HG03521 (cell line): ENCODE data around the gene HECTD4.
"Not testable (repeated sequence)": the region's sequence is repeated elsewhere in the genome, so short reads cannot be mapped to it uniquely, and the experiment has no call there.

Experiments used
- ATAC-seq: cut with Tn5 transposase; IDR thresholded peaks from one replicate; pipeline ENCODE4 v1.9.1; 2021; ENCODE audit warnings: mild to moderate bottlenecking, moderate library complexity; ENCODE audit not compliant: unreplicated experiment

HECTD4 gene

DNA sequence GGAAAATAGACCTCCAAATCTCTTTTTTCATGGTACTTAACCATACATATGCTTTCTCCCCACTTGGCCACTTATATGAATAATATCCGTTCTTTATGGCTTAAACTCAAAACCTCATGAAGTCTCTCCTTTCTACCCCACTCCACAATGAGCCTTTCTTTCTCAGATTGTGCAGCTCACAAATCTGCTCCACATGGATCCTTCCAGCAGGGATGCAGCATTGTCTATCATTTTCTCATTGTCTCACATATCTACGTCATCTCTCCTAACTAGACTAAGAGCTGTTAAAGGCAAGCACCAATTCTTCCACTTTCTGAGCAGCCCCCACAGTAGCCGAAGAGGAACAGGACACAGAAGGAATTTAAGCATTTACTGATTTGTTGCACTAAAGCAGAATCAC, 106.4 kb downstream of the HECTD4 start:
- ATAC-seq = no peak

DNA sequence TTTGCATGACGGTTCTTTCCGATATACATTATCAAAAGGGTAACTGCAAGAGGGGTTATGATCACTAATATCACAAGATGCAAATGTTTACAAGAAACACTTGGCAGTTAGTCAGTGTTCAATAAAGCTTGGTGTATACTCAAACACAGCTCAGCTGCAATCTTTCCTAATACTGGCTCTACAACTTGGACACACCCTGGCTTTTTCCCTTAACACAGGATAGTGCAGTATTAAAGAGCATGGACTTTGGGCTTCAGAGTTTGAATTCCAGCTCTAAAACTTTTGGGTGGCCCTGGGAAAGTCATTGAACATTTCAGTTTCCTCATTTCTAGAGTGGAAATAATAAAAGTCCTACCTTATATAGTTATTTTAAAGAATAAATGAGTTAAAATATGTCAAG, 107.0 kb downstream of the HECTD4 start:
- ATAC-seq = no peak

DNA sequence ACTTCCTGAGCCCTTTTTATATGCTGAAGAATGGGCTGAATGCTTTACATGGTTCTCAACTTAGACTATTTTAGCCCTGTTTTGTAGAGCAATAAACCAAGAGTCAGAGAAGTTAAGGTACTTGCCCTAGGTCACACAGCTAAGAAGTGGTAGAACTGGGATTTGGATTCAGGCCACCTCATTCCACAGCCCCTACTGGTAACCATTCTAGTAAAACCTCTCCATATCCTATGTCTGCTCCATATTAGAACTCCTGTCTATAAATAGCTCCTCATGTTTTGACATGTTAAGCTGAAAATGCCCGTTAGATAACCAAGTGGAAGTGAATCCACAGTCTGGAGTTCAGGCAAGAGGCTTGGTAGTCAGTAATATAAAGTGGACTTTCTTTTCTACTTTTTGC, 111.6 kb downstream of the HECTD4 start:
- no peak for ATAC-seq

DNA sequence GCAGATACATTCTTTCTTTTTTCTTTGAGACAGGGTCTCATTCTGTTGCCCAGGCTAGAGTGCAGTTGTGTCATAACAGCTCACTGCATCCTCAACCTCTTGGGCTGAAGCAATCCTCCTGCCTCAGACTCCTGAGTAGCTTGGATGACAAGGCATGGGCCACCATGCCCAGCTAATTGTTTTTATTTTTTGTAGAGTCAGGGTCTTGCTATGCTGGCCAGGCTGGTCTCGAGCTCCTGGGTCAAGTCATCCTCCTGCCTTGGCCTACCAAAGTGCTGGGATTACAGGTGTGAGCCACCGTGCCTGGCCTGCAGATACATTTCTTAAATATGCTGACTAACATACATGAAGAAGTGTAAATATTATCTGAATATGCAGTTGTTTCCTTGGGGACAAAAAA, 115.8 kb downstream of the HECTD4 start:
- no peak for ATAC-seq

DNA sequence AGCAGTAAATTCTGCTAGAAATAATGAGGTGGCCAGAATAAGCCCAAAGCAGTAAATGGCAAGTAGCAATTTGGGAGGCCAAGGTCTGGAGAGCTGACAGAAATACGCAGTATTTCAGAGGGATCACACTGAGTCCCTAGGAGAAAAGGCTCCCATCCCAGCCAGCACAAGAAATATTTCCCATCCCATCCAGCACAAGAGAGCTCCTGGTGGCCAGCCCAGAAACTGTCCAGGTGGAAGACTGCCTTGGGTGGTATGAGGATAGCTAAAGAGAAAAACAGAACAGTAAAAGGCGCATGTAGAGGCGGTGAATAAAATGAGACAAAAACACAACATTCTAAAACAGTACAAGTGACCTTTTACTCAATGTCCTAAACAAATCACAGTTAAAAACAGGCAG, 120.7 kb downstream of the HECTD4 start:
- no peak for ATAC-seq

DNA sequence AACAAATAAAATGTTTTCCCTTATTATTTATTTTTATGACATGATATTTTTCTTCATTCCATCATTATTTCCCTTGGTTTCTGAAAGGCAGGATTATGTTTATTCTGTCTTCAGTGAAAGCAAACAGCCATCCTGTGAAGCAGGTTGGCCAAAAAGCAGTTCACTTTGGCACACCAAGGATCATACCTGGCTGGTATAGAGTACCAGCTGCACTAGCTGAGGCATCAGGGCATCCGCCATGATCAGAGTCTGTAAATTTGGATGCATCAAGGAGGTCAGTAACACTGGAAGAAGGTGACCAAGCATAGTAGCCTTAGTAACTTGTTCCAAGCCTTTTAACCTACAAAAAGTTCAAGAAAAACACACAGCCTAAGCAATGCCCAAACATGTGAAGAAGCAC, 123.3 kb downstream of the HECTD4 start:
- no peak for ATAC-seq

DNA sequence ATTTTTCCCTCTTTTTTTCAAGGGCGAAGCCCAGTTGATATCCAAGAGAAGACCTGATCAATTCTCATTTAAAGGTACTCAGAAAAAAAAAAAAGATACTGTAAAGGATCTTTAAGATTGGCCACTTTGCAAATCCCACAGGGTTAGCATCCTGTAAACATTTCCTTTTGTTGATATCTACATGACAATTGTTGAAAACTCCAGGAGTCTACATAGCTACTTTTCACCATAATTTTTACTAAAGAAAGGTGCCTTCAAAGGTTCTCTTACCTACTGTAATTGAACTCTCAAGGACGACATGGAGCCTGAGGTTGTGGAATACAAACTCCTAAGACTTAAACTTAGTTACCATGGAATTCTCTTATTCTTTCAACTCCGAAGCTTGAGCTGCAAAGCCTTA, 125.5 kb downstream of the HECTD4 start:
- no peak for ATAC-seq

DNA sequence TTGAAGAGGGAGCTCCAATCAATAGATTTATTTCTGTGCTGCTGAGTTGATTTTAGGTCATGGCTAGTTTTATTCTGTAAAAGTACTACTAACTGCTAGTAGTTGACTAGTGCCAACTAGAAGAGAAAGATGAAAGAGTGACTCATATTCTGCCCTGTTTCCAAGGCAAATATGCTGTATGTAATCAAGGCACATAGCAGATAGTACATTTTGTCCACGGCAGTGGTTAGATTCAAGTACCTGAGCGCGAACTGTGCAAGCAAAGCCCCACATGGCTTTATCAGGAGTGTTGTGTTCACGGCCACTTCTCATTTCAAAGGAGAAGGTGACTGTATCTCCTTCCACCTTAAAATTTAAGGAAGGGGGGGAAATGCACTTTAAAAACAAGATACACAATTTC, 130.0 kb downstream of the HECTD4 start:
- no peak for ATAC-seq

DNA sequence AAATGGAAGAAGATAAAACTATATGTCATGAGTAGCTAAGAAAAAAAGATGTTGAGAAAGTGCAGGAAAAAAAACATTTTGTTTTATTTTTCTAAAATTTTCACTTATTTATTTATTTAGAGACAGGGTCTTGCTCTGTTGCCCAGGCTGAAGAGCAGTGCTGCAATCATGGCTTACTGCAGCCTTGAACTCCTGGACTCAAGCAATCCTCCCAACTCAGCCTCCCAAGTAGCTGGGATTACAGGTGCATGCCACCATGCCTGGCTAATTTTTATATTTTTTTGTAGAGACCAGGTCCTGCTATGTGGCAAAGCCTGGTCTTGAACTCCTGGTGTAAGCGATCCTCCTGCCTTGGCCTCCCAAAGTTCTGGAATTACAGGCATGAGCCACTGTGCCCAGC, 137.3 kb downstream of the HECTD4 start:
- not testable (repeated sequence) for ATAC-seq

DNA sequence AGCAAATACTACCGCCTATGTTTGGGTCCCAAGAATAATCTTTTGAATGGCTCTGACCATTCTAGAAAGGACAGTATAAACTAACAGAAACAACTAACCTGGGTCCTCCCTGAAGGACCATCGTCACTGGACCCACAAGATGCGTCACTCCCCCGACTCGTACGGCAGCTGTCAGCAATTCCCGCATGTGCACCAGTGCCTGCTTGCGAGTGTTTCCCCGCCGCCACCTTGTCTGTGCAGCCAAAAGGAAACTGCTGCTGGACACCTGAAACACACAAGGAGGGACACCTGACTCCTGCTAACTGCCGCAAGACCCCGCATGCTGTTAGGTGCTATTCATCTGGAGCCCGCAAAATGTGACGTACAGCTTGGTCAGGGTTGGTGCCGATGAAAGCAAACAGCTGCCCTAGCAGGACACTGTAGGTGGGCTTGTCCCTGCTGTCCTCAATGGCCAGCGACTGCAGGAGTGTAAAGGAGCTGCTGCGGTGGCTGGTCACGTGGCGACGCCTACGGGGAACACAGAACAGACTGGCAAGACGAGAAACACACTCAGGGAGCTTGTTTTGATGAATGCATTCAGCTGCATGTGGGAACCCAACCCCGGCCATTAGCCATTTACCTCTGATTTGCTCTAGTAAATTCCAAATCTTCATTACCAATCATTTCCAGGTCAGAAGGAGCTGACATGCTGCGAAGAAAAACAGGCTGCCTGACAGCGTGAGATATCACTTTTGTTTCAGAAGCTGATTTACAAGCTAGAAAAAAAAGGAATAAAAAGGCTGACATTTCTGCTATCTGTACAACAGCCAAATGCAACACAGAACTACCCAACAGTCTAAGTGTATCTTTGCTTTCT, 138.7 kb downstream of the HECTD4 start:
- no peak for ATAC-seq

DNA sequence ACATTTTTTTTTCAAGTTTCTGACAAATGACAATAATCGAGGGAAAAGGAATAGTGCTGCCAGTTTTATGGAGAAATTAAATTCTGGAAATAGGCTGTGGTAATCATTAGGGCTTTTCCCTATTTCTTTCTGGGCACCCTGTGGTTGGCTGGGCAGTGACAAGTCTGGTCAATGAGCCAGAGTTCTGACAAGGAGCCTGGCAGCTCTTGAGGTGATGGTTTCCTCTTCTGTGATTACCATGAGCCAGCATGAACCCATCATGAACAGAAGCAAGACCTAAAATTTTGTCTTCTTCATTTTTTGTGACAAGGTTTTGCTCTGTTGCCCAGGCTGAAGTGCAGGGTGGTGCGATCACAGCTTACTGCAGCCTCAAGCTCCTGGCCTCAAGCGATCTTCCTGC, 141.1 kb downstream of the HECTD4 start:
- ATAC-seq = no peak

DNA sequence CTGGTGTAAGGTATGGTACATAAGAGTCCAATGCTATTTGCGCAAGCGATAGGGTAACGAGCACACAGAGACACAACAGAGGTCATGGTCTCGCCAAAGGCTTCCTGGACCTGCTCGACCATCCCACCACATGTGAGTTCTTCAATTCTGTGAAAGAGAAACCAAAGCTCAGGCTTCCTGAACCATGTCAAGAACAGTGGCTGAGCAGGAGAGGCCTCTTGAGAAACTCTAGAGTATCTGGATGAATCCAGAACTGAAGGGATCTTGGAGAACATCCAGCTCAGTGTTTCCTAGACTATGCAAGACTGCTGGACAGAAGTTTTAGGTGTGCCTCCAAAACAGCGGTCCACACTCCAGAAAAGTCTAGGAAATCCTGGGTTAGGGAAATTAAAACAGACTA, 142.3 kb downstream of the HECTD4 start:
- no peak for ATAC-seq

DNA sequence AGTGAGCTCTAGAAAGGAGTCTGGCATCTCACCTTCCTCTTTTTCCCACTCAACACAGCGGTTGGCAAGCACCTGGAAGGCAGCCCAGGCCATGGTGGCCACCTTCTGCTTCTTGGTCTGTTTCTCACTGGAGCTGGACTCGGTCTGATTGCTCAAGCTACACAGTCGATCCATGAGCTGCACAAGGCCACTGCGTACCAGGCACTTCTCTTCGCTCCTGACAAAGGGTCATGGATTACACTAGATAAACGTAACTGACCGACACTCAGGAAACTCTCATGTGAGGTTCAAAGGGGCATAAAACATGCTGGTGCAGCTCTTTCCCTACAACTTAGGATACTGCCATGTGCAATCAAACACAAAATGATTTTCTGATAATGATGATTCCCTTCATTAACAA, 143.2 kb downstream of the HECTD4 start:
- ATAC-seq = no peak

DNA sequence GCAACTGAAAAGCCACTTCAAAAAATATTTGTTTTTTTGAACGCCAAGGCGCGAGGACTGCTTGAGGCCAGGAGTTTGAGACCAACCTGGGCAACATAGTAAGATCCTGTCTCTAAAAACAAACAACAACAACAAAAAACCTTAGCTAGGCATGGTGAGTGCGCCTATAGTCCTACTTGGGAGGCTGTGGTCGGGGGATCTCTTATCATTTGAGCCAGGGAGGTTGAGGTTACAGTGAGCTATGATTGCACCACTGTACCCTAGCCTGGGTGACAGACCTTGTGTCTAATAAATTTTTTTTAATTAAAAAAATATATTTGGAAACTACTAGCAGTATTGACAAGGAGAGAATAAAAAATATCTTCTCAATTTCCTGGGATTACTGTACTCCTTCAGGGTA, 143.8 kb downstream of the HECTD4 start:
- ATAC-seq = no peak

DNA sequence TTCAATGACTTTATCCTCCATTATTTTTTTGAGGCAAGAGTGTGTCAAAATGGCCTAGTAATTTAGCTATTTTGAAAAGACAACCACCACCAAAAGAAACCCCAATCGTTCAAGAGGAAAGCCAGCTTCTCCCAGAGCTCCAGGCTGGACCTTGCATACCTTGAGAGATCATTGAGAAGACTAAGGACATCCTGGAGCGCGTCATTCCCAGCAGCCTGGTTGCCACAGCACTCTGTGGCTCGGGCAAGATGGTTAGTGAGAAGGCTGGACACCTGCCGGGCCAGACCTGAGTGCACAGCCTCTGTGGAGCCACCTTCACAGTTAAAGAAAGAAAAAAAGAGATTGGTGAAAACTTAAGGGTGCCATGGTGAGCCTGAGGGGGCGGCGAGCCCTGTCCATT, 145.4 kb downstream of the HECTD4 start:
- ATAC-seq = no peak

DNA sequence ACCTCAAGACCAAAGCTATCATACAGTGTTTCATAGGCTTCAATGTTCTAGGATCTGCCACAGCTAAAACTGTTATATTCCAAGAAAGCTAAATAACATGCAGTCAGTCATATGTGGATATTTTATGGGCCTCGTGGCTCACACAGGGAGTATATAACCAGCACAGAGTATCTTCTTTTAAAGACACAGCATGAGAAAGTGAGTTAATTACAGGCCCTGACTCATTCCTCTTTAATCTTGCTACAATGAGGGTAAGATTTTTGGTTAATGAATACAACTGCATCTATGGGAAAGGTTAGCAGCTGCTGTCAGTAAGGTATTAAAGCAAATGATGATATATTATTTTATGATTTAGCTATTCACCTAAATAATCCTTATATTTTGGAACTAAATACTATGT, 145.8 kb downstream of the HECTD4 start:
- ATAC-seq = no peak

DNA sequence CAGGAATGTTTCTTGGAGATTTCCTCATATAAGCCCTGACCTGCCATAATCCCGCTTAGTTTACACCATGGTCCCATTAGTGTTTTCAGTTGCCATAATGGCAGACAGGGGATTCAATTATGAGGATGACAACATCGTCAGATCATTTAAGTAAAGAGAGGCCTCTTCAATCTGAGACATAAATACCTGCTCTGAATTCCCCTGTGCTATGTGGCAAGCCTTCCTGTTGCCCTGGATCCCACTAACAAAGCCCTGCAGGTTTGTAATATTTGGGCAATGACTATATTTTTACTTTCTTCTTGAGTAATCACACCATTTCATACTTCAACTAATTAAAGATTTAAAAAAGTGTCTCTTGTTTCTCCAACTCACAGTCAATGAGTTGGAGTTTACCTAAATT, 147.9 kb downstream of the HECTD4 start:
- no peak for ATAC-seq

DNA sequence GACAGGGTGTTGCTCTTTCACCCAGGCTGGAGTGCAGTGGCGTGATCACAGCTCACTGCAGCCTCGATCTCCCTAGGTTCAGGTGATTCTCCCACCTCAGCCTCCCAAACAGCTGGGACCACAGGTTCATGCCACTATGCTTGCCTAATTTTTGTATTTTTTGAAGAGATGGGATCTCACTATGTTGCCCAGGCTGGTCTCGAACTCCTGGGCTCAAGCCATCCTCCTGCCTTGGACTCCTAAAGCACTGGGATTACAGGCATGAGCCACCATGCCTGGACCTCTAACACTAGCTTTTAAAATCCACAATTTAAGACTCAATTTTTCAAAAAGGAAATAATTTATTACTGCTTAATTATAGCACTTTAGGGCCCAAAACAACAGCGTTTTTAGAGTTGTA, 149.0 kb downstream of the HECTD4 start:
- ATAC-seq = no peak

DNA sequence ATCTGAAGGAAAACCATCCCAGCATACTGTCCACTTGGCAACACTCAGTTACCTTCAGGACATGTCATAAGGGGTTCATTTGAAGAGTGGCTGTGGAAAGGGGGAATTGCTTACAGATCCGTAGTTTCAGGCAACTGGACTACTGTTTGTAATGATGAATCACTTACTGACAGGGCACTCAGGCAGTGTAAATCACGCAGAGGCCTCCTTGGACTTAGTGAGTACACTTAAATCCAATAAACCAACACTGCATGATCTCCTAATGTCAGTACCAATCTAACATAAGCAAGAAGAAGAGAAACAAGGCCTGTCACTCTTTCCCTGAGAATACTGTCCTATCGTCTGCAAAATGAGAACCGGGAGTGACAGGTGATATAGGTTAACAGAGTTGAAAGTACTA, 152.1 kb downstream of the HECTD4 start:
- ATAC-seq = no peak

DNA sequence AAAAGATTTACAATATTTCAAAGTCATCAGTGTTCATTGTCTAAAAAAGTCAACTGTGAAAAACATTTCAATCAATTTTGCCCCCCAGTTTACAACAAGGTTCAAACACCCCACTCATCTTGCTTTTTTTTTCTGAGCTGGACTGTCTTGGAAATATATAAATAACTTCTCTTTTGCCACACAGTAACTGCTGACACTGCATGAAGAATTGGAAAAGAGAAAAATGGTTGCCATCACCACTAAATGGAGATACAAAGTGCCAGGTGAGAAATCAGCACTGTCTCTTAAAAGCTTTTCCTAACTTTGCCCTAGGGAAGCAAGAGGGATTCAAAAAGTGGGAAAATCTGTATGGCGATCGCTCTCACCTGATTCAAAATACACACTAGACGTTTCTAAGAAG, 155.5 kb downstream of the HECTD4 start:
- ATAC-seq = no peak

DNA sequence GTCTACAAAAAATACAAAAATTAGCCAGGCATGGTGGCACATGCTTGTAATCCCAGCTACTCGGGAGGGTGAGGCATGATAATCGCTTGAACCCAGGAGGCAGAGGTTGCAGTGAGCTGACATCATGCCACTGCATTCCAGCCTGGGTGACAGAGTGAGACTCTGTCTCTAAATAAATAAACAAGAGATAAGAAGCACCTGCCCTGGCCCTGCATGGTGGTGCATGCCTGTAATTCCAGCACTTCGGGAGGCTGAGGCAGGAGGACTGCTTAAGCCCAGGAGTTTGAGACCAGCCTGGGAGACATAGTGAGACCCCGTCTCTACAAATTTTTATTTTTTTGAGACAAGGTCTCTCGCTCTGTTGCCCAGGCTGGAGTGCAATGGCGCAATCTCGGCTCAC, 161.6 kb downstream of the HECTD4 start:
- not testable (repeated sequence) for ATAC-seq

DNA sequence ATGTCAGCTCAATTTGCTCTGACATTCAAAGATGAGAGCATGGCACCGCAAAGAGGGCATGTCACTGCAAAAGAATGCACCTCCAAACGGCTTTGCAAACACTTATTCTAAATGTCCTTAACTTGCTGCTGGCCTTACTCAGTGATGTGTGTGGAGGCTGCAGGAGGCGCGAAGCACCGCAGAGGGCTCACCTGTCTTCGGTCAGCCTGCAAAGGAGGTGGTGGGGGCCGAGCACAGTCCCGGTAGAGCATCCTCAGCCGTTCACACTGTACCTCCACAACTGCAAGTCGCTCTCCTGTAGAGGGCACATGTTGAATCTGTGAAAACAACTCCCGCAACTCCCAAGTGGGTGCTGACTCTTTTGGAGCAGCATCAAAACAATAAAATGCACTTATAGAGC, 163.0 kb downstream of the HECTD4 start:
- no peak for ATAC-seq

DNA sequence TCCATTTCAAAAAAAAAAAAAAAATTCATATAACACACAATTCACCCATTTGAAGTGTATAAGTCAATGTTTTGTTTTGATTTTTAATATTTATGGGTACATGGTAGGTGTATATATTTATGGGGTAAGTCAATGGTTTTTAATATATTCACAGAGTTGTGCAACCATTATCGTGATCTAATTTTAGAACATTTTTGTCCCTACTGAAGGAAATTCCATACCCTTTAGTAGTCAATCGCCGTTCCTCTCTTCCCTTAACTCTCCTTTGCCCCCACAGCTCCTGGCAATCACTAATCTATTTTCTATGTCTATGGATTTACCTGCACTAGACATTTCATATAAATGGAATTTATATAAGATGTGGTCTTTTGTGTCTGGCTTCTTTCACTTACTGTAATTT, 164.1 kb downstream of the HECTD4 start:
- no peak for ATAC-seq
